ENCODE data around the gene GOLPH3.
"Not testable (repeated sequence)": the region's sequence is repeated elsewhere in the genome, so short reads cannot be mapped to it uniquely, and the experiment has no call there.

Gene GOLPH3

GRCh38 chr5:32083981-32084430 lies 90.1 kb downstream of the GOLPH3 start:
- H3K4me3 ChIP-seq (ENCODE audit: low read length): no peak overlapping the region
- no peak for TF ChIP-seq CTCF (conservative IDR thresholded peaks at IDR 0.05; ENCODE audit: low read depth, low read length)
- no peak for DNase-seq (ENCODE audit: low read depth)

DNA sequence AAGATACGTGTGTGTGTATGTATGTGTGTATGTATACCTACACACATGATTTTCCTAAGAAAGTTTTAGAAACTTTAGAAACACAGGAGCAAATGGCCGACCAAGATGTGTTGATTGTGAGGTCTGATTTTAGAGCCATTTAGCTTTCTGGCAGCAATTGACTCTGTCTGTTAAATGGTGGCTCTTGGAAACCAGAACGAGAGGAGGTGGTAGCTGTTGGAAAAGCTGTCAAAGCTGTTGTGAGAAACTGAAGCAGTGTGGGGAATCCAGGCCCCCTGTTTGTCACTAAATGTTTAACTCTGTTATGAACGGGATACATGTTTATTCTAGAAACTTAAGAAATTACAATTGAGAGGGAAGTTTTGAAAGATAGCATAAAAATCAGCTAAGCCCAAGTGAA lies 91.4 kb downstream of the GOLPH3 start:
- H3K4me3 ChIP-seq (ENCODE audit: low read length): no peak overlapping the region
- no peak for DNase-seq (ENCODE audit: low read depth)
- no peak for TF ChIP-seq CTCF (conservative IDR thresholded peaks at IDR 0.05; ENCODE audit: low read depth, low read length)

- DNase-seq (ENCODE audit: low read depth); H3K4me3 ChIP-seq (ENCODE audit: low read length): not testable (repeated sequence)
These were observed 93.6 kb downstream of the GOLPH3 start for GRCh38 chr5:32080565-32080964.

DNA sequence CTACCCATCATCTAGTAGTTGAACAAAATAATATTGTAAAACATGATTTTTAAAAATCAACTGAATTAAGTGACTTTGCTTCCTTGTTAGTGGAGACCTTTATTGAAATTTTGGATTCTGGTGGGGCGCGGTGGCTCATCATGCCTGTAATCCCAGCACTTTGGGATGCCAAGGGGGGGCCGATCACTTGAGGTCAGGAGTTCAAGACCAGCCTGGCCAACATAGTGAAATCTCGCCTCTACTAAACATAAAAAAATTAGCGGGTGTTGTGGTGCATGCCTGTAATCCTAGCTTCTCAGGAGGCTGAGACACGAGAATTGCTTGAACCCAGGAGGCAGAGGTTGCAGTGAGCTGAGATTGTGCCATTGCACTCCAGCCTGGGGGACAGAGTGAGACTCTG lies 95.3 kb downstream of the GOLPH3 start:
- not testable (repeated sequence) for DNase-seq (ENCODE audit: low read depth); H3K4me3 ChIP-seq (ENCODE audit: low read length)

- peak; percentile 16 for DNase-seq (ENCODE audit: low read depth)
- TF ChIP-seq CTCF (conservative IDR thresholded peaks at IDR 0.05; ENCODE audit: low read depth, low read length): peak; percentile 72
- no peak overlapping the region for H3K4me3 ChIP-seq (ENCODE audit: low read length)
These were observed 97.1 kb downstream of the GOLPH3 start for GRCh38 chr5:32076699-32077695.
